ENCODE measurements around the gene DPP10.

Gene DPP10

DNA sequence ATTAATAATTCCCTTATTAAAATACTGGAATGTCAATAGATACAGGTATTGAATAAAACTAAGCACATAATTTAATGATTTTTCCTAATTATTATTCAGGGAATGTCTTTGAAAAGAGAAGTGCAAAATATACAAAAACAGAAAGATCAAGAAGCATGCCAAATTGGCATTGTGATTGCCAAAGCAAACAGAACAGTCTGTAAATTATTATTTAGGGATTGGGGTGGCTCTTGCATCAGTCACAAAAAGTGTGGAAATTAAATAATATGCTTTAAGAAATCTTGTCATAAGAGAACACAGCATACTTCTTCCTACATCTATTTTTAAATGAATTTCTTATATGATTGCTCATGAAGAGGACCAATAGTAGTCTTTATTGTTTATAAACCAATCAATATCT is 1211.9 kb downstream of the DPP10 start:
- TF ChIP-seq, protein P1, sequence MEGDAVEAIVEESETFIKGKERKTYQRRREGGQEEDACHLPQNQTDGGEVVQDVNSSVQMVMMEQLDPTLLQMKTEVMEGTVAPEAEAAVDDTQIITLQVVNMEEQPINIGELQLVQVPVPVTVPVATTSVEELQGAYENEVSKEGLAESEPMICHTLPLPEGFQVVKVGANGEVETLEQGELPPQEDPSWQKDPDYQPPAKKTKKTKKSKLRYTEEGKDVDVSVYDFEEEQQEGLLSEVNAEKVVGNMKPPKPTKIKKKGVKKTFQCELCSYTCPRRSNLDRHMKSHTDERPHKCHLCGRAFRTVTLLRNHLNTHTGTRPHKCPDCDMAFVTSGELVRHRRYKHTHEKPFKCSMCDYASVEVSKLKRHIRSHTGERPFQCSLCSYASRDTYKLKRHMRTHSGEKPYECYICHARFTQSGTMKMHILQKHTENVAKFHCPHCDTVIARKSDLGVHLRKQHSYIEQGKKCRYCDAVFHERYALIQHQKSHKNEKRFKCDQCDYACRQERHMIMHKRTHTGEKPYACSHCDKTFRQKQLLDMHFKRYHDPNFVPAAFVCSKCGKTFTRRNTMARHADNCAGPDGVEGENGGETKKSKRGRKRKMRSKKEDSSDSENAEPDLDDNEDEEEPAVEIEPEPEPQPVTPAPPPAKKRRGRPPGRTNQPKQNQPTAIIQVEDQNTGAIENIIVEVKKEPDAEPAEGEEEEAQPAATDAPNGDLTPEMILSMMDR (conservative IDR thresholded peaks at IDR 0.05; ENCODE audit: low read length) = no peak

GRCh38 chr2:115678129-115678528 is 1235.7 kb downstream of the DPP10 start:
- no peak for DNase-seq (ENCODE audit: low read depth)
- H3K4me3 ChIP-seq (ENCODE audit: low read length) = no peak overlapping the region
- TF ChIP-seq, protein P1 (conservative IDR thresholded peaks at IDR 0.05; ENCODE audit: low read length) = no peak

More for the DNA sequence above, 1211.9 kb downstream of the DPP10 start:
- no peak overlapping the region for H3K4me3 ChIP-seq (ENCODE audit: low read length)
- no peak for DNase-seq (ENCODE audit: low read depth)

- TF ChIP-seq, protein P1 (conservative IDR thresholded peaks at IDR 0.05; ENCODE audit: low read length) = no peak
- no peak for DNase-seq (ENCODE audit: low read depth)
Measured at GRCh38 chr2:115684345-115684744, 1241.9 kb downstream of the DPP10 start.

GRCh38 chr2:115691409-115691808 is 1249.0 kb downstream of the DPP10 start:
- no peak overlapping the region for H3K4me3 ChIP-seq (ENCODE audit: low read length)
- TF ChIP-seq, protein P1 (conservative IDR thresholded peaks at IDR 0.05; ENCODE audit: low read length) = no peak
- DNase-seq (ENCODE audit: low read depth) = no peak

More at GRCh38 chr2:115684345-115684744, 1241.9 kb downstream of the DPP10 start:
- no peak overlapping the region for H3K4me3 ChIP-seq (ENCODE audit: low read length)

GRCh38 chr2:115694651-115695050 is 1252.2 kb downstream of the DPP10 start:
- DNase-seq (ENCODE audit: low read depth) = no peak
- TF ChIP-seq, protein P1 (conservative IDR thresholded peaks at IDR 0.05; ENCODE audit: low read length) = no peak
- H3K4me3 ChIP-seq (ENCODE audit: low read length) = no peak overlapping the region

DNA sequence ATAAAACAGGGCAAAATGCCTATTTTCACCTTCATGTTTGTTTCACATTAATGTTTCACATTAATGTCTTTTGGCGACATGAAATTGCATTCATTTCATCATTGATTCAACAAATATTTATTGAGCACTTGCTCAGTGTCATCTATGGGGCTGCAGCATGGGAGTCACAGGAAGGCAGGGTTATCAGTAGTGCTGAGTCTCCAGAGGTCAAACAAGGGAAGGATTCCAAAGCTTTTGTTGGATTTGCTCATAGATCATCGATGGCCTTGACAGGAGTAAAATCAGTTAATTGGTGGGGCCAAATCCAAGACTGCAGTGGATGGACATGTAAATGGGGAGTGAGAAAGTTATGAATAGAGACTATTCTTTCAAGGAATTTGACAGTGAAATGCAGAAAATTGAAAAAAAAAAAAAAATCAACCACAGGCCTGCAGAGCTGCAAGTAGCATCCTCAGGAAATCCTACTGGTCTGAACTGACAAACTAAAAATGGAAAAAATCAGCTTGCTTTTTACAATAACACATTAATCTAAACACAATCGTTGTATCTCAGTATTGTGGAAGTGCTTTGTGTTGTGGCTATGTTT is 1290.8 kb downstream of the DPP10 start:
- no peak overlapping the region for H3K4me3 ChIP-seq (ENCODE audit: low read length)
- DNase-seq (ENCODE audit: low read depth) = no peak
- TF ChIP-seq, protein P1 (conservative IDR thresholded peaks at IDR 0.05; ENCODE audit: low read length) = no peak

DNA sequence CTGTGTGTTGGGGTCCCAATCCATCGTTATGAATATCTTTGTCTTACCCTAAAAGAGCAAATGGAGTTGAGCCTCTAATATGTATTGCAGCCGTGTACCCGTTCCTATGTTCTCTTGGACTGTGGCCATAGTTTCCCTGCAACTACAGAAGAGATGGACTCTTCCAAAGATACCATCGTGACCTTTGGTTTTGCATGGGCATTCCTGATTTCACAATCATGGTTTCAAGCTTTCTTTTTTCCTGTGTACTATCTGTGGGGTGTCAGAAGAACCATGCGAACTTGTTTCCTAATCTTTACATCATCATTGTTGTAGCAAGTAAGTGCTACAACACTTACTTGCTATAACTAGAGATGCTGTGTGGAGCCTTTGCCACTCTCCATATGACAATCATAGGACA is 1295.7 kb downstream of the DPP10 start:
- no peak overlapping the region for H3K4me3 ChIP-seq (ENCODE audit: low read length)
- TF ChIP-seq, protein P1 (conservative IDR thresholded peaks at IDR 0.05; ENCODE audit: low read length) = no peak
- DNase-seq (ENCODE audit: low read depth) = no peak
